Measurements from ENCODE around the gene DPY19L3.

DNA sequence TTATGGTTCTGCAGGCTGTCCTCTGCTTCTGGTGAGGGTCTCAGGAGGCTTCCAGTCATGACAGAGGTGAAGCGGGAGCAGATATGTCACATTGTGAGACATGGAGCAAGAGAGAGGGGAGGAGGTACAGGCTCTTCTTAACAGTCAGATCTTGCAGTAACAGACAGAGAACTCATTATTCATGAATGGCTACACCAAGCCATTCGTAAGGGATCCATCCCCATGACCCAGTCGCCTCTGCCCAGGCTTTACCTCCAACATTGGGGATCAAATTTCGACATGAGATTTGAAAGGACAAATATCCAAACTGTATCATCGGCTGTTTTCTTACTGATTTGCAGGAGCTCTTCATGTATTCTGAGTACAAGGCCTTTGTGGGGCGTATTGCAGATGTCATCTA is 38.5 kb upstream of the DPY19L3 start:
- TF ChIP-seq CTCF (IDR thresholded peaks at IDR 0.05; ENCODE audit: poor library complexity), result no peak
- no peak for TF ChIP-seq EZH2 (IDR thresholded peaks at IDR 0.05; ENCODE audit: borderline replicate concordance)
- no peak for TF ChIP-seq EZH2phosphoT487 (IDR thresholded peaks at IDR 0.05; ENCODE audit: low read depth, severe bottlenecking, unreplicated experiment)
